ENCODE results near the gene CATSPERD. TPM values are rescaled to one million over a fixed set of nuclear protein-coding genes. Genes with fewer than 3 reads are reported as not detected.

CATSPERD gene
- total RNA-seq, 1 donor from 2014 or later, result not detected

DNA sequence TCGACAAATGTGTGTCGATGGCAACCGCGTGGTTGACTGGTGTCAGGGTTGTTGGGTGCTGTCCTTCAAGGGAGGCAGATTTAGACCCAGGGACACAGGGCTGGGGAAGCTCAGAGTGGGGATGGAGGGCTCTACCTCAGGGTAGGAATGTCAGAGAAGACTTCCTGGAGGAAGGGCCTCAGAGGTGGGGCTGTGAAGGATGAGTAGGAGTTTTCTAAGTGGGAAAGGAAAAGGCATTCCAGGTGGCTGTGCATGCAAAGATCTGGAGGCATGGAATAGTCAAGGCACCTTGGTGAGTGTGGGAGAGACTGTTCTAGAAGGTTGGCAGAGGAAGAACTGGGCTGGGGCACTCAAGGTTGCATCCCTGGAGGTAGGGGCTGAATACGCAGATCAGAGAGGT, 86.5 kb downstream of the CATSPERD start:
- no peak for DNase-seq

DNA sequence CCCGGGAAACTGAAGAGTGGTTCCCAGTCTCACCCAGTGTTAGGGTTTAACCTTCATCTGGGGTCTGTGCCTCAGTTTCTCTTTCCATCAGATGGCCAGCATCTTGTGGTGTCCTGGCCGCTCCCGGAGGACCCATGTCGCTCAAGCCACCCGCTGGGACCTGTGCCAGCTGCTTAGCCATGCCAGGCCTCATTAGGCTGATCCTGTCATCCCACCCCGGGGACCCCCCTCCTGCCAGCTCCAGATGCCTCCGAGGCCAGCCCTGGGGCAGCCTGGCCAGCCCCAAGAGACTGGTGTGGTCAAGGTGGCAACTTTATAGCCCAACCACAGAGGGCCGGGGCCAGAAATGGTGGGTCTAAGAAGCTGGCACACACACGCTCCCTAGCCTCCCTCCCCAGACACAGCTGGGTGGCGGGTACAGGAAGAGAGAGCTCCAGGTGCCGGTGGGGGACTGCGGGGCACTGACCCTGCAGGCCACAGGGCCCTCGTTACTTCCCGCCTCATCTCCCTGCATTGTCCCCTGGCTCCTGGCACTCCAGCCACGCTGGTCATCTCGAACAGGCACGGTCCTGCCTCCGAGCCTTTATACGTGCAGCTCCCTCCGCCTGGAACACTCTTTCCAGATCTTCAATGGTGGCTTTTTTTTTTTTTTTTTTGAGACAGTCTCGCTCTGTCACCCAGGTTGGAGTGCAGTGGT, 87.8 kb downstream of the CATSPERD start:
- no peak for DNase-seq

DNA sequence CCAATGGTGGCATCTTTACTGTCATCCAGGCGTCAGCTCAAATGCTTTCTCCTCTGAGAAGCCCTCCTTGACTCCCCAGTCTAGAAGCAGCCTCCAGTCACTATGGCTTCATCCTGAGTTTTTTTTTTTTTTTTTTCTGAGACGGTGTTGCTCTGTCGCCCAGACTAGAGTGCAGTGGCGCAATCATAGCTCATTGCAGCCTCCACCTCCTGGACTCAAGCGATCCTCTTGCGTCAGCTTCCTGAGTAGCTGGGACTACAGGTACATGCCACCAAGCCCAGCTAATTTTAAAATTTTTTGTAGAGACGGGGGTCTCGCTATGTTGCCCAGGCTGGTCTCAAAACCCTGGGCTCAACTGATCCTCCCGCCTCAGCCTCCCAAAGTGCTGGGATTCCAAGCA, 88.6 kb downstream of the CATSPERD start:
- no peak for DNase-seq

DNA sequence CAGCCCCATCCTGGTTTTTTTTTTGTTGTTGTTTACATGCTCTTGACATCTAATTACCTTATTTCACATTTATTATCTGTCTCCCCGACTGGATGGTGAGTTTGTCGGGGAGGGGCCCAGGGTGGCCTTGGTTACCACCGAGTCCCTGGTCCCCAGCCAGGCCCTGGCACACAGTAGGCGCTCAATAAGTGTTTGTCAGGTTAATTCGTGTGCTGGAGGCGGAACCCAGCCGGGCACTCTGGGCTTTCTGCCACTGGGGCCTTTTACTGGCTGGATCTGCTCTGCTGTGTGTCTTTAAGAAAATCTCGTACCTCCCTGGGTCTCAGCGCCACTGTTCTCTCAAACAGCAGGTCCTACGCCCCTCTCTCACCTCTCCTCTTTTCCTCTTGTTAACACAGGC, 89.0 kb downstream of the CATSPERD start:
- DNase-seq, result no peak

DNA sequence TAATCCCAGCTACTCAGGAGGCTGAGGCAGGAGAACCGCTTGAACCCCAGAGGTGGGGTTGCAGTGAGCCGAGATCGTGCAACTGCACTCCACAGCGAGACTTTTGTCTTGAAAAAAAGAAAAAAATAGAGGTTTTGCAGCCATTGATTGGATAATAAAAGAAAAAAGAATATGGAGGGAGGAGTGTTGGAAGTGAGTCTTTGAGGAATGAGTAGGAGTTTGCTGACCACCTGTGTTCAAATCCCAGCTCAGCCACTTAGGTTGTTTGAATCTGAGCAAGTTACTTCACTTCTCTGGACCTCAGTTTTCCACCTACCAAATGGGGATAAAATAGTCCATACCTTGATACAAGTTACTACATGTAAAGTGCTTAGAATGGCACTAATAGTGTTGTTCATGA, 90.7 kb downstream of the CATSPERD start:
- DNase-seq, result no peak

DNA sequence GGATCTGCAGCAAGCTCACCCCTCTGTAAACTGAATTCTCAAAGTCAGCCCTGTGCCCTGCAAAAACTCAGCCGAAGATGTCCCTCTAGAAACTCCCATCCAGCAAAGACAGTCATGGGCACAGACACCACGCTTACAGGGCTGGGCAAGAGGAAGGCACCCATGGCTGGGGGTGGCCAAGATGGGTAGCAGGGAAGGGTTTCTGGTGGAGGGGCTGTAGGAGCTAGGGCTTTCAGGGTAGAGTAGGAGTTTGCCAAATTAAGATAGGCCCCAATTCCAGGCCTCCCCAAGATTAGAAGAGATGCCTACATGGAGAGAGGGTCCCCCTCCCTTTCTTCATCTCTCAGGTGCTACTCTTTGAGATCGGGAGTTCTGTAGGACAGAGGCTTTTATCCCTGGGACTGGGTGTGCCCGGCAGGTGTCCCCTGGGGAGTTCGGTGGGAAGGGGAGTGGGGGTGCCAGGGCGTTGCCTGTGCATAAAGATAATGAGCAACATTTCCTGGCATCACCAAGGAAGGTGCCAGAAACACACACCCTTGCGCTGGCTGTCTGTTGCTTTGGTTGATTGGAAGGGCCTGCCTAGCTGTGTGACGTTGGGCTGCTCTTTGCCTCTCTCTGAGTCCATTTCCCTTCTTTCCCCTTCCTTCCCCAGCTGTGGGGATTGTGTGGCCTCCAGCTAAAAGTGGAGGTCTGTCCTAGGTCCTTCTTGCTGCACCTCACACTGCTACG, 93.8 kb downstream of the CATSPERD start:
- no peak for DNase-seq

DNA sequence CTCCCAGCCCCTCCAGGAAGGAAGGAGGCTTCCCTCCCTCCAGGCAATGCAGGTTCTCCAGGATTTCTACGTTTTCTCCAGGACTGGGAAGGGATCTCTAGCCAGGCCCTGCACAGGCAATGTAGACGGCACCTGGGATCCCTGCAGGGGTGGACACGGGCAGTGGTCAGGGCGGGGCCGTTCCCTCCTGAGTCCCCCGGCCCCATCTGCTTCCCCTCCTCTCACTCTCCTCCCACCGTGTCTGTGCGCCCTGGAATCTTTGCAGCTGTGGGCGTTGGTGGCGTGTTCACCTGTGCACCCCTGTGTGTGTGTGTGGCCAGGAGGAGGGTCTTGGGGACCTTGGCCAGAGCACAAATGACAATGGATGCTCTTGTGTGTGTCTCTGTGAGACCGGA, 94.4 kb downstream of the CATSPERD start:
- no peak for DNase-seq

DNA sequence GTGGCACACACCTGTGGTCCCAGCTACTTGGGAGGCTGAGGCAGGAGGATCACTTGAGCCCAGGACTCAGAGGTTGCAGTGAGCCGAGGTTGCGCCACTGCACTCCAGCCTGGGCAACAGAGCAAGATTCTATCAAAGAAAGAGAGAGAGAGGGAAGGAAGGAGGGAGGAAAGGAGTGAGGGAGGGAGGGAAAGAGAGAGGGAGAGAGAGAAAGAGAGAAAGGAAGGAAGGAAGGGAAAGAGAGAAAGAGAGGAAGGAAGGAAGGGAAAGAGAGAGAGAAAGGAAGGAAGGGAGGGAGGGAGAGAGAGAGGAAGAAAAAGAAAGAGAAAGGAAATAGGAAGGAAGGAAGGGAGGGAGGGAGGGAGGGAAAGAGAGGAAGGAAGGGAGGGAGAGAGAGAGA, 96.8 kb downstream of the CATSPERD start:
- DNase-seq, result no peak

DNA sequence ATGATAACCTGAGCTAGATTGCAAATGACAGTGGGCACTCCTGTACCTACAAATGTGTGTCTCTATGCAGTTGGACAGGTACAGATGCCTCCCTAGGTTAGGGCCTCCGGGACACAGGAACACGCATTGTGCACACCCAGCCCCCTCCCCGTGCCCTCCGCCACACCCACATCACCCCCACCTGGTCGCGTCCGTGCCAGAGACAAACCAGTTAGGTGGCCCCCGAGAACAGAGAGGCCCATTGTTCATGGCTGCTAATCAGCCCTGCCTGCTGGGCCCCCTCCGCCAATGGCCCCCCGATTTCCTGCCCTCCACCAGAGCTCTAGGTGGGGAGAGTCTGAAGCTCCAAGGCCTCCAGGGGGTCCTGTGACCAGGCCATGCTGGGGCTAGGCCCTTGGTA, 98.2 kb downstream of the CATSPERD start:
- DNase-seq, result no peak

DNA sequence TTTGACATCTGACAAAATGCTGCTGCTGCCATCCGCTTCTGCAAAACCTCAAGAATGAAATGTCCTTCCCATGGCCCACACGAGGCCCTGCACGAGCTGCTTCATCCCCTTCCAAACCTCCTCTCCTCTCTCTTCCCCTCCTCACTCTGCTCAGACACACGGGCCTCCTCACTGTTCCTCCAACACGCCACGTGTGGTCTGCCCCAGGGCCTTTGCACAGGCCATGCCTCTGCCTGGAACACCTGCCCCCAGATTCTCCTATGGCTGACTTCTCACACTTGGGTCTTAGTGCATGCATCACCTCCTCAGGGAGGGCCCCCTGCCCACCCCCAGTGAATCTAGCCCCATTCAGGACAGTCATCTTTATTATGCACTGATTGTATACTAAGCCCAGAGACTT, 100.3 kb downstream of the CATSPERD start:
- DNase-seq, result no peak

DNA sequence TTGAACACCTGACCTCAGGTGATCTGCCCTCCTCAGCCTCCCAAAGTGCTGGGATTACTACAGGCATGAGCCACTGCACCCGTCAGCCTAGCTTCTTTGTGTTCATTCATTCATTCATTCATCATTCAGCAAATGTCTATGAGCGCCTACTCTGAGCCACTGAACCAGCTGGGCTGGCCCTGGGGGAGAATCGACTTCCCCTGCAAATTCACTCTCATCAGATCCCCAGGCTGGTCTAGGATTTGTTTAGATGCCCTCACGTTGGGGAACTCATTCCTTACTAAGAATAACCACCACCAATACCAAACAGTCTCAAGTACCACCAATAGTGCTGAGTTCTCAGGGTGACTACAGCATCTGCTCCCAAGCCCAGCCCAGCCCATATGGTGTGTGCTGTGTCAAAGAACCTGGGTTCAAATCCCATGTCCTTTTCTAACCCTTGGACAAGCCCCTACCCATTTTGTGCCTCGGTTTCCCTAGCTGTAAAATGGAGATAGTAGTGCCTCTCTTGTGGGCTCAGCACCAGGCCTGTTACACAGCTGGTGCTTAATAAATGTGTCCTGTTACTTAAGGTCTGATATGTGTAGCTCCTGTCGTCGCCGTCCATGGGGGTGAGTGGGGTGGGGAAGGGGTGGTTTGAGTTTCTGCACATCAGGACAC, 101.2 kb downstream of the CATSPERD start:
- no peak for DNase-seq

DNA sequence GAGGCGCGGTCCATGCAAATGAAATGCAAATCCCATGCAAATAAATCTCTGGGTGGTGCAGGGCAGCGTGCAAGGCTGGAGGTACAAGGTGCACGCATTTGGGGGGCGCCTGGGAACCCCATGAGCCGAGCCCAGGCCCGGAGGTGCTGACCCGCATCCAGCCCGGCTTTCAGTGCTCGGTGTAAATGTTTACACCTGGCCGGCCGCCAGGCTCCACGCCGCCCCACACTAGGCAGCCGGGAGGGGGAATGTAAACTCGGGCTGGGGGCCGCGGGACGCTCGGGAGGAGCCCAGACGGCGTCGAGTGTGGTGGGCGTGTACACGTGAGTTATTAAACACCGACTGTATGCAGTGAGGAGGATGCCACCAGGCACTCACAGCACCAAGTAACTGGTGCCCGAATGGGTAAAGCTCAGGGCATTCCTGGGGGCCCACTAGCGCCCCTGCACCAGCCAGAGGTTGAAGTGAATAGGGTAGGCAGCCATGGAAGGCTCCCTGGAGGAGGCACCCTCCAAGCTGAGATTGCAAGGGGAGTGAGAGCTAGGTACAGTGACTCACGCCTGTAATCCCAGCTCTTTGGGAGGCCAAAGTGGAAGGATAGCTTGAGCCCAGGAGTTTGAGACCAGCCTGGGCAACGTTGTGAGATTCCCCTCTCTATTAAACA, 101.9 kb downstream of the CATSPERD start:
- DNase-seq, result no peak

DNA sequence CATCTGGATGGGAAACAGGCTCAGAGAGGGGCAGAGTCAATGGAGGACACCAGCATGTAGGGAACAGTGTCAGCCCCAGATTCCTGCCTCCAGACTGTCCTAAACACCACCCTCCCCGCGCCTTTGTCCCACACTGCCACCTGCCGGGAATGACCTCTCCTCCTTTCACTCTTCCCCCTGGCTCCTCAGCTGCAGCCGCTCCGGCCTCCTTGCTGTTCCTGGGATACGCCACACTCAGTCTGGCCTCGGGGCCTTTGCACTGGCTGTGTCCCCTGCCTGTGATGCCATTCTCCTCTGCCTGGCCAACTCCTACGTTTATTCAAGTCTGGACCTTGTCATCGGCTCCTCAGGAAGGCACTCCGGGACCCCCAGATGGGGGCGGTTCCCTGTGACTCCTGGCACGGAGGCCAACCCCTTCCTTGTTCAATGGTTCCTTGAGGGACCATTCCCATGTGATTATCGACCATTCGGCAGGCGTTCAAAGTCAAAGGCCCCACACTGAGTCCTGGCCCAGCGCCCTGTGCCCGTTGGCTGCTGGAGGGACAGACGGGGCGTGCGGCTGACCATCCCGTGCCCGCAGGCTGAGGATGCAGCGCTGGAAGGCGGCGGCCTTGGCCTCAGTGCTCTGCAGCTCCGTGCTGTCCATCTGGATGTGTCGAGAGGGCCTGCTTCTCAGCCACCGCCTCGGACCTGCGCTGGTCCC, 103.3 kb downstream of the CATSPERD start:
- DNase-seq, result no peak

DNA sequence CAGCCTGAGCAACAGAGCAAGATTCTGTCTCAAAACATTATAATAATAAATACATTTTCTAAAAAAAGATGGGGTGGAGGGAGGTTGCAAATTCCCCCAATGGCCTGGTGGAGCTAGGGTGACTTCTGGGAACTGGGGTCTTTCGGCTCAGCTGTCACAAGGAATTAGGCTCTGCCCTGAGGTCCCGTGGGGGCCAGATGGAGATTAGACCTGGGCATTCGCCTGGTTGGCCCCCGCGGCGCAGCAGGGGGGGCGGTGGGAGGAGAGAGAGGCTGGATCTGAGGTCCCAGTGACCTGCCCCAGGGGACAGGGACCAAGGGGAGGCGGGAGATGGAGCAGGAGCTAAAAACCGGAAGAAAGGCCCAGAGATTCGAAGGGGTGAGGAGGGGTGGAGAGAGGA, 104.3 kb downstream of the CATSPERD start:
- no peak for DNase-seq

DNA sequence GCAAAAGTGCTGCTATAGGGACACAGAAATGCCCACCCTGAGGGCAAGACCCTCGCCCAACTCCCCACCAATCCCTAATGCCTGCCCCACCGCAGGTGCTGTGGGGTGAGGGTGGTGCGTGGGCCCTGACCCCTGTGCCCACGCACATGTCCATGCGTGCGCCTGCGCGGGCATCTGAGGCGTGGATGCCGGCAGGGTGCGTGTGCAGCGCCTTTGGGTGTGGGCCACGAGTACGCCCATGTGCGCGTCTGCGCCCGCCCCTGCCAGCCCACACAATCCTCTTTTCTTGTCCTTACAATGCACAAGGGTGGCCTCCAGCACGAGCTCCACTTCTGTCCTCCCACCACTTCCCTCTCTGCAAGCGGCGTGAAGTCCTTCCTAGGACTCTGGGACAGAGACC, 104.7 kb downstream of the CATSPERD start:
- no peak for DNase-seq

DNA sequence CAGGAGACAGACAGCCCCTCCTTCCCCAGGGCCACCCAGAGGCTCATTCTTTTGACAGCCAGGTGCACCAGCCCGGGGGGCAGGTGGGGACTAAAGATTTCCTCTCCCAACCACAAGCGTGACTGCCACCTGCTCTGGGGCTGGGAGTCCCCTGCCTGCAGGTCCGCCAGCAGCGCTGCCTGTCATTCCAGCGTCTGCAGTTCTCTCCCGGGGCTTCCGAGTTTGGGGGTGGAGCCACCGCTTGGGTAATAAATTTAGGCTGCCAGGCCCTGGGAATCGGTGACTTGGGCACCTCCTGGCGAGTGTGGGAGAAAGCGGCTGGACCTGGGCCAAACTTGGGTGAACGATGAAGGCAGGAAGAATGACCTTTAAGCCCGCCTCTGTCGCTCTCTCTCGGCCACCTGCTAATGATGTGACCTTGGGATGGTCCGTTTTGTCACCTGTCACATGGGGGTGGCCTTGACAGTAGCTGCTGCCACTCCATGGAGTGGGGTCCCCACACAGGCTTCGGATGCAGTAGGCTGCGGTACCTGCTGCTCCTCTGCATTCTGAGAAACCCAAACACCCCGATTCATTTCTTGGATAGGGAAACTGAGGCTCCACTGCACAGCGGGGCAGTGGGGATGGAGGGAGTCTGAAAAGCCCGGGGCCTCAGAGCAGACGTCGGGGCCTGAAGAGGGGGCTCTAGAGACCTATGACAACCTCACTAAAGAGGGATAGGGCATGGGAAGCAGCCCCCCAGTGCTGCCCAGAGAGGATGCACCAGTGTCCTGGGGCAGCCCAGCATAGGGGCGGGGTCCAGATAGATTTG, 106.3 kb downstream of the CATSPERD start:
- no peak for DNase-seq

DNA sequence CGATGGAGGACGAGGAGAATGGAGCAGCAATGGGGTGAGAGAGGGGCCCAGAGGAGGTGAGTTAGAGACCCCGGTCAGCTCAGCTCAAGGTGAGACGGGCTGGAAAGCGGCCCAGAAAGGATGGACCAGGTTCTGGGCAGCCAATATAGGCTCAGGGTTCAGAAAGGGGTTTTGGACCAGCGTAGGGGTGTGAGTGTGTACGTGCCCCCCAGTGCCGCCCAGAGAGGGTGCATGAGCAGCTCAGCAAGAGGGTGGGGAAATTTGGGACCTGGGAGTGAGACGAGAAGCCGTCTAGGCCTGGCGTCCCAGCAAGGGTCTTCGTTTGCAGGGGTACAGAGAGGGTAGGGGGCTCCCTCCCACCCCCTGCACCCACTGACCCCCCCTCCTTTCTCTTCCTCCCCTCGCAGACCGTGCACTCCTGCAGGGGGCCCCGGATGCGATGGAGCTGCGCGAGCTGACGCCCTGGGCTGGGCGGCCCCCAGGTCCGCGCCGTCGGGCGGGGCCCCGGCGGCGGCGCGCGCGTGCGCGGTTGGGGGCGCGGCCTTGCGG, 107.0 kb downstream of the CATSPERD start:
- no peak for DNase-seq

DNA sequence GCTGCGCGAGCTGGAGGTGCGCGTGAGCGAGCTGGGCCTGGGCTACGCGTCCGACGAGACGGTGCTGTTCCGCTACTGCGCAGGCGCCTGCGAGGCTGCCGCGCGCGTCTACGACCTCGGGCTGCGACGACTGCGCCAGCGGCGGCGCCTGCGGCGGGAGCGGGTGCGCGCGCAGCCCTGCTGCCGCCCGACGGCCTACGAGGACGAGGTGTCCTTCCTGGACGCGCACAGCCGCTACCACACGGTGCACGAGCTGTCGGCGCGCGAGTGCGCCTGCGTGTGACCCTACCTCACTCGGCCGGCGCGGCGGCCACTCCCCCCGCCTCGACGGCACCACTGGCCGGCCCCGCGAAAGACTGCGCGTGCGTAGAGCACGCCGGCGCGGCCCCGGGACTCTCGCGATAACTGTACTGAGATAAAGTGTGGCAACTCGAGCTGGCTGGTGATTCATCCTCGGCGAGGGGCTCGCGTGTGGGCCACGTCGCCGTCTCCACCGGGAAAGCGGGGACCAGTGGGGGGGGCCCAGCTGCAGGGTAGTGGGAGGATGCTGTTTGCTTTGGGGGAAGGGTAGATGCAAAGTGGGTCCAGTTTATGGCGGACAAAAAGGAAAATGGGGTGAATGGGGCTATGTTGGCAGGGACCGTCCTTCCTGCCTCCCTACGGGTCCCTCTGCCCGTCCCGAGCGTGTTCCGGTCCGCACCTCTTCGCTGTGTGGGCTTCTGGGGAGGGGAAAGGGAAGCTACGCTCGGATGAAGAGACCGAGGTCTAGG, 107.6 kb downstream of the CATSPERD start:
- peak; percentile 53 for DNase-seq

Measured in occipital lobe (tissue), 2 donors.